Measurements from ENCODE around the gene HIP1.

DNA sequence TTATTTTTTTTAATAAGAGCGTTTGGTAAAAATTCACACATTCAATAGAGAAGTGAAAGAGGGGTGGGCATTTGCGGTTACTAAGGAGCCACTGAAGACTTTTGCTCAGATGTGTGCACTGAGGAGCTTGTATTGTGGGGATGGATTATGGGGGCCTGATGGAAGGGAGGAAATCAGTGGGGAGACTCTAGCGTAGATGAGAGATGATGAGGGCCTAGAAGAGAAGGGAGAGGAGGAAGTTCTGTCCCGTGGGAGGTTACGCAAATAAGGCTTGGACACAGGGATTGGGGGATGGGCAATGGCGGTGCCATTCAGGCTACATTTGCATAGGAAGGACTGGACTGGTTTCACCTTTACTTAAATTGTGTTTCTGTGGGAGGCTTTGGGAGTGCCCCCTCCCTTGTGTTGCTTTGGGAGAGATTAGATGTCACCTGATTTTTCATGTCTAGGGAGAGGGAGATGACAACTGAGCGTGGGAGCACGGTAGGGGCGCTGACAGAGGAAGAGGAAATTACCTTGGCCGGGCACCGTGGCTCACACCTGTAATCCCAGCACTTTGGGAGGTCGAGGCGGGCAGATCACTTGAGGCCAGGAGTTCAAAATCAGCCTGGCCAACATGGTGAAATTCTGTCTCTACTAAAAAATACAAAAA is 2.2 kb upstream of the HIP1 start:
- TF ChIP-seq, protein P1, sequence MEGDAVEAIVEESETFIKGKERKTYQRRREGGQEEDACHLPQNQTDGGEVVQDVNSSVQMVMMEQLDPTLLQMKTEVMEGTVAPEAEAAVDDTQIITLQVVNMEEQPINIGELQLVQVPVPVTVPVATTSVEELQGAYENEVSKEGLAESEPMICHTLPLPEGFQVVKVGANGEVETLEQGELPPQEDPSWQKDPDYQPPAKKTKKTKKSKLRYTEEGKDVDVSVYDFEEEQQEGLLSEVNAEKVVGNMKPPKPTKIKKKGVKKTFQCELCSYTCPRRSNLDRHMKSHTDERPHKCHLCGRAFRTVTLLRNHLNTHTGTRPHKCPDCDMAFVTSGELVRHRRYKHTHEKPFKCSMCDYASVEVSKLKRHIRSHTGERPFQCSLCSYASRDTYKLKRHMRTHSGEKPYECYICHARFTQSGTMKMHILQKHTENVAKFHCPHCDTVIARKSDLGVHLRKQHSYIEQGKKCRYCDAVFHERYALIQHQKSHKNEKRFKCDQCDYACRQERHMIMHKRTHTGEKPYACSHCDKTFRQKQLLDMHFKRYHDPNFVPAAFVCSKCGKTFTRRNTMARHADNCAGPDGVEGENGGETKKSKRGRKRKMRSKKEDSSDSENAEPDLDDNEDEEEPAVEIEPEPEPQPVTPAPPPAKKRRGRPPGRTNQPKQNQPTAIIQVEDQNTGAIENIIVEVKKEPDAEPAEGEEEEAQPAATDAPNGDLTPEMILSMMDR (IDR thresholded peaks at IDR 0.05; ENCODE audit: insufficient read depth, low read length, poor library complexity, severe bottlenecking) = no peak
- no peak for TF ChIP-seq EZH2phosphoT487 (conservative IDR thresholded peaks at IDR 0.05; ENCODE audit: low read length)

Measured in SU-DHL-6 (cell line).